Adrenal gland (tissue), 12 donors: ENCODE measurements around the gene RNU6-9. TPM values are rescaled to one million over a fixed set of nuclear protein-coding genes. Genes with fewer than 3 reads are reported as not detected.

Source experiments
- DNase-seq, 7 donors: peaks; one replicate each; pipeline ENCODE4 v3.0.0-alpha.2; 2019 to 2020
- H3K27ac ChIP-seq, 5 donors: fragments of 200-600 bp; sonication (generic) in 4 of 5; 1 replicate in 3 of 5; 2 replicates in 2 of 5; pipeline versions ENCODE4 v1.5.1 to v1.8.0; 2016 to 2020; ENCODE audit warnings: mild to moderate bottlenecking in 1 of 5
- H3K27me3 ChIP-seq: fragments of 200-600 bp; 2 replicates; pipeline ENCODE4 v1.8.0; 2021
- H3K36me3 ChIP-seq, 2 donors: fragments of 200-600 bp; replicated peaks in 1 of 2; 1 replicate in 1 of 2; 2 replicates in 1 of 2; pipeline versions ENCODE4 v1.5.1 to v1.8.0; 2018 to 2022
- H3K4me1 ChIP-seq, 2 donors: fragments of 200-600 bp; replicated peaks in 1 of 2; 1 replicate in 1 of 2; 2 replicates in 1 of 2; pipeline versions ENCODE4 v1.5.1 to v1.8.0; 2018 to 2021
- H3K4me3 ChIP-seq, 4 donors: fragments of 200-600 bp; sonication (generic) in 3 of 4; one replicate each; pipeline ENCODE4 v1.5.1; 2016 to 2018
- H3K9me3 ChIP-seq, 3 donors: fragments of 200-600 bp; sonication (generic) in 1 of 3; replicated peaks in 1 of 3; 1 replicate in 2 of 3; 2 replicates in 1 of 3; pipeline versions ENCODE4 v1.5.1 to v1.8.0; 2016 to 2021
- POLR2A ChIP-seq, 2 donors: fragments of 450-650 bp; IDR thresholded peaks; one replicate each; pipeline ENCODE4 v1.6.1; 2017; ENCODE audit warnings: antibody characterized with exemption in 2 of 2, mild to moderate bottlenecking in 2 of 2, moderate library complexity in 1 of 2
- WGBS, 4 donors: extraction: QIAGEN DNeasy Blood & Tissue Kit in 2 of 4; methylation state at CpG; one replicate each; pipeline versions ENCODE4 v1.1.5 to v1.1.7; 2013 to 2017; 5-methylcytosine and 5-hydroxymethylcytosine counted together
- intact Hi-C, 2 donors: fragments of 100-400 bp; cut with DNase I; formaldehyde crosslinking; loops; one replicate each; pipeline versions ENCODE4 v1.14.1 to v1.15.0; 2022 to 2023
- polyA plus RNA-seq, 3 donors: library from polyadenylated mRNA; stranded (reverse); fragments of 200-250 nt in 2 of 3; fragments of 350-450 nt in 1 of 3; fragmentation: Illumina TruSeq in 1 of 3; extraction: RNeasy Lipid Tissue Mini Kit (QIAGEN cat#74804) in 1 of 3; gene quantifications; one replicate each; pipeline ENCODE4 v1.2.3, GENCODE V29; 2013 to 2014
- total RNA-seq, 9 donors: library from RNA; depleted of rRNA in 4 of 9; stranded (reverse); fragments of >200 nt in 4 of 9; fragments of 120-200 nt in 1 of 9; fragmentation: NEBNext Ultra II Directional in 1 of 9; extraction: Animal tissue kit (Norgen Biotek cat#: 25700) in 1 of 9; gene quantifications; one replicate each; pipeline versions ENCODE4 v1.1.0 to v1.2.4, GENCODE V29; 2013 to 2023
- TF ChIP-seq, protein P1 (sequence below), 6 experiments: fragments of 450-650 bp in 4 of 6; fragments of 200-600 bp in 2 of 6; sonication (generic) in 1 of 6; IDR thresholded peaks; 1 replicate in 5 of 6; 2 replicates in 1 of 6; pipeline versions ENCODE4 v1.5.1 to v1.8.0; 2016 to 2021; ENCODE audit warnings: antibody characterized with exemption in 6 of 6, mild to moderate bottlenecking in 2 of 6, moderate library complexity in 1 of 6
- donor health status: healthy with polysubstance abuse.
- donor health status: Bipolar disorder and iron deficiency.
- donor health status: DM: yes; HTN: yes; CAD: no.
- donor health status: DM: no; HTN: no; CAD: no.
- donor health status: DM: no; HTN: no; CAD: no.
- donor health status: DM: yes; HTN: yes; CAD: no.

The RNU6-9 gene
- total and polyA plus RNA-seq, 12 donors, result not detected

DNA sequence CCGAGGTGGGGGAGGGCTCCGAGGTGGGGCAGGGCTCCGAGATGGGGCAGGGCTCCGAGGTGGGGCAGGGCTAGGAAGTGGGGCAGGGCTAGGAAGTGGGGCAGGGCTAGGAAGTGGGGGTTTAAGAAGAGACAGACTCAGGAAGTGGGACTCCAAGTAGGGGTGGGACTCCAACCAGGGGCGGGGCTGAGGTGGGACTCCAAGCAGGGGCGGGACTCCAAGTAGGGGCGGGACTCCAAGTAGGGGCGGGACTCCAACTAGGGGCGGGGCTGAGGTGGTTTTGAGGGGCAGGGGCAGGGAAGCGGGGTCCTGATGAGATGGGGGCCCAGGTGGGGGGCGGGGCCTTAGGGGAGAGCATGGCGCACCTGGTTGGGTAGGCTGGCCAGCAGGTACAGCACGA lies 20.2 kb upstream of the RNU6-9 start:
- H3K36me3 ChIP-seq, result peaks cover 0 to 36% of the 10 kb centered on the region in 2 donors
- intact Hi-C loops, result no loop called here
- WGBS, 4 donors, result 72 to 100% (median 81%) methylated on average over 4 to 12 of the region's 13 CpGs
- H3K9me3 ChIP-seq, result no peaks in the 10 kb centered on the region
- no peak overlapping the region for H3K4me3 ChIP-seq
- DNase-seq, result peak in 3 of 7 donors; percentile 50 to 72 (median 54)
- H3K4me1 ChIP-seq, result peaks cover 12 to 18% of the 10 kb centered on the region in 2 donors
- no peaks in the 10 kb centered on the region for H3K27me3 ChIP-seq
- TF ChIP-seq POLR2A (IDR thresholded peaks at IDR 0.05), result no peak
- TF ChIP-seq, protein P1, sequence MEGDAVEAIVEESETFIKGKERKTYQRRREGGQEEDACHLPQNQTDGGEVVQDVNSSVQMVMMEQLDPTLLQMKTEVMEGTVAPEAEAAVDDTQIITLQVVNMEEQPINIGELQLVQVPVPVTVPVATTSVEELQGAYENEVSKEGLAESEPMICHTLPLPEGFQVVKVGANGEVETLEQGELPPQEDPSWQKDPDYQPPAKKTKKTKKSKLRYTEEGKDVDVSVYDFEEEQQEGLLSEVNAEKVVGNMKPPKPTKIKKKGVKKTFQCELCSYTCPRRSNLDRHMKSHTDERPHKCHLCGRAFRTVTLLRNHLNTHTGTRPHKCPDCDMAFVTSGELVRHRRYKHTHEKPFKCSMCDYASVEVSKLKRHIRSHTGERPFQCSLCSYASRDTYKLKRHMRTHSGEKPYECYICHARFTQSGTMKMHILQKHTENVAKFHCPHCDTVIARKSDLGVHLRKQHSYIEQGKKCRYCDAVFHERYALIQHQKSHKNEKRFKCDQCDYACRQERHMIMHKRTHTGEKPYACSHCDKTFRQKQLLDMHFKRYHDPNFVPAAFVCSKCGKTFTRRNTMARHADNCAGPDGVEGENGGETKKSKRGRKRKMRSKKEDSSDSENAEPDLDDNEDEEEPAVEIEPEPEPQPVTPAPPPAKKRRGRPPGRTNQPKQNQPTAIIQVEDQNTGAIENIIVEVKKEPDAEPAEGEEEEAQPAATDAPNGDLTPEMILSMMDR (IDR thresholded peaks at IDR 0.05), result no peak
- no peak overlapping the region for H3K27ac ChIP-seq

DNA sequence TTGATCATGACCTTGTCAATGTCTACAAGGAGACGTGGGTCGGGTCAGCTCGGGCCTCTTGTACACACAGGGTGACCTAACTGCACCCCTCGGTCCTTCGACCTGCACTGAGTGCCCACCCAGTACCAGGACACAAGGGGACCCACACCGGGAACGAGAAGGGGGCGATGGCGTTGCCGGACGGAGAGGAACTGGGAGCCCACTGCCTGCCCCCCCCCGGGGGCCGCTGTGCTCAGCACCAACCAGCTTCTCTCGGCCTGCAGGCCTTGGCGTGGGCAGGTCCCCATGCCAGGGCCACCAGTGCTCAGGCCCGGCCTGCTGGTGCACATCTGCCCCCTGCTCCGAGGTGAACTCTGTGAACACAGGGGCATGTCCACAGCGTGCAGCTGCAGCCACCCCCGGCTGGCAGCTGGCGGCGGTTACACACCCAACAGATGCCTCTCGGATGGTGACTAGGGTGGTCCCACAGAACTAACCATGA lies 19.7 kb upstream of the RNU6-9 start:
- Histone ChIP-seq H3K9me3 (no peaks in the 10 kb centered on the region), H3K36me3 (peaks cover 0 to 30% of the 10 kb centered on the region in 2 donors), H3K4me1 (peaks cover 12 to 18% of the 10 kb centered on the region in 2 donors), H3K27ac (no peak overlapping the region), H3K27me3 (no peaks in the 10 kb centered on the region), H3K4me3 (no peak overlapping the region)
- DNase-seq, result no peak
- 92 to 98% (median 94%) methylated on average over 7 to 22 of the region's 22 CpGs for WGBS, 4 donors
- intact Hi-C loops, result no loop called here
- no peak for TF ChIP-seq POLR2A (IDR thresholded peaks at IDR 0.05)
- TF ChIP-seq, protein P1 (IDR thresholded peaks at IDR 0.05), result no peak

DNA sequence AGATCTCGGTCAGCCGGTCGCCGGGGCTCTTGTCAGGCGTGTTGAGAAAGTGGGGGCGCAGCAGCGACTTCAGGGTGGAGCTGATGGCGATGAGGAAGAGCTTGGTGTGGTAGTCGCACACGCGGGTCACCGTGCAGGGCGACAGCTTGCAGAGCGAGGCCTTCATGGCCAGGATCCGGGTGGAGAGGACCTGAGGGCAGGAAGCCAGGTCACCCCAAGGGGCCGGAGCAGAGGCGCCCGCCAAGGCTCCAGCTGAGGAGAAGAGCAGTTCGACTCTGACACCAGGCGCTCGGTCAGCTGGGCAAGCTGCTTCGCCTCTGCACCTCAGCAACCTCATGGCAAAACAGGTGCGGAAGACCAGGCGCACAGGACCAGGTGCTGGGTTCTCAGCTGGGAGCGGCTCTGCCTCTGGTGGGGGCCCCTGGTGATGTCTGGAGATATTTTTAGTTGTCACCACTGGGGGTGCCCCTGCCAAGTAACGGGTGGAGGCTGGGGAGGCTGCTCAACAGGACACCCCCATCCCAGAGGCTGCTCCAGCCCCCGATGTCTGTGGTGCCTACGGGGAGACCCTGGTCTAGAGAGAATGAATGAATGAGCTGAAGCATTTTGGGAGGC lies 17.9 kb upstream of the RNU6-9 start:
- H3K4me1 ChIP-seq, result peaks cover 8 to 9% of the 10 kb centered on the region in 2 donors
- intact Hi-C loops, result no loop called here
- H3K27ac ChIP-seq, result no peak overlapping the region
- peaks cover 0 to 28% of the 10 kb centered on the region in 2 donors for H3K36me3 ChIP-seq
- H3K9me3 ChIP-seq, result no peaks in the 10 kb centered on the region
- TF ChIP-seq, protein P1 (IDR thresholded peaks at IDR 0.05), result no peak
- no peak for TF ChIP-seq POLR2A (IDR thresholded peaks at IDR 0.05)
- 94 to 95% (median 94%) methylated on average over 23 to 28 of the region's 28 CpGs for WGBS, 4 donors
- no peak for DNase-seq
- H3K27me3 ChIP-seq, result no peaks in the 10 kb centered on the region
- H3K4me3 ChIP-seq, result no peak overlapping the region

DNA sequence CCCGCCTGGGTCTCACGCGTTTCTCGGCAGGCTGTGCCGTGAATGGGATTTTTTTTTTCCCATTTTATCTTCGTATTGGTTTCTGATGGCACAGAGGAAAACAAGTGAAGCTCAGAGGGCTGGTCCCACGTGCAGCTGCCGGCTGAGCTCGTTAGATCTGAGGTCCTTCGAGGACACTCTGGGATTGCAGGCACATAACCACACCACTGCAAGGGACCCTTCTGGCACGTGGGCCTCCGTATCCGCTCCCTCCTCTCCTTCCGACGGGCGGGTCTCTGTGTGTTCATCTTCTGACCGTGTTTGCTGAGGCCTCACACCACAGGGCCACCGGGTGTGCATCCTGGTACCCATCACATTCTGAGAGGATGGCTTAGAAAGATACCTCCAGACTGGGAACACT lies 17.2 kb upstream of the RNU6-9 start:
- 84 to 89% (median 87%) methylated on average over 15 to 18 of the region's 18 CpGs for WGBS, 4 donors
- intact Hi-C loops, result no loop called here

More for the DNA sequence above, 17.2 kb upstream of the RNU6-9 start:
- Histone ChIP-seq H3K36me3 (peaks cover 0 to 30% of the 10 kb centered on the region in 2 donors), H3K27me3 (no peaks in the 10 kb centered on the region), H3K4me3 (no peak overlapping the region), H3K27ac (no peak overlapping the region), H3K4me1 (peaks cover 8 to 9% of the 10 kb centered on the region in 2 donors), H3K9me3 (no peaks in the 10 kb centered on the region)
- TF ChIP-seq, protein P1 (IDR thresholded peaks at IDR 0.05), result no peak
- TF ChIP-seq POLR2A (IDR thresholded peaks at IDR 0.05), result no peak
- no peak for DNase-seq
